CD8-positive, alpha-beta memory T cell (primary cell): ENCODE results near the gene CRISP1. TPM values are rescaled to one million over a fixed set of nuclear protein-coding genes. Genes with fewer than 3 reads are reported as not detected.

Source experiments
- CTCF ChIA-PET: fragments of 350-600 bp; sonication (Branson Sonifier 250); formaldehyde crosslinking; loops from one replicate; lab custom pipeline; 2021; ENCODE audit warnings: antibody characterized with exemption; lab: Charles Lee
- POLR2A ChIA-PET: fragments of 350-600 bp; sonication (Branson Sonifier 250); formaldehyde crosslinking; loops from one replicate; lab custom pipeline; 2021; ENCODE audit warnings: antibody characterized with exemption; lab: Charles Lee
- DNase-seq, 5 donors: peaks; one replicate each; pipeline versions ENCODE4 v3.0.0 to v3.0.0-alpha.2; 2020 to 2022; ENCODE audit warnings: mixed read lengths in 1 of 5
- H3K27ac ChIP-seq: one replicate; pipeline ENCODE4 v1.7.0; 2013; ENCODE audit warnings: low read depth, mild to moderate bottlenecking, low read length, moderate library complexity
- H3K27me3 ChIP-seq: 2 replicates; pipeline ENCODE4 v1.7.0; 2013; ENCODE audit warnings: low read length, mild to moderate bottlenecking; ENCODE audit not compliant: insufficient read depth, poor library complexity, severe bottlenecking
- H3K36me3 ChIP-seq: 2 replicates; pipeline ENCODE4 v1.7.0; 2013; ENCODE audit warnings: mild to moderate bottlenecking, low read length, moderate library complexity; ENCODE audit not compliant: insufficient read depth
- H3K4me1 ChIP-seq: 2 replicates; pipeline ENCODE4 v1.7.0; 2013; ENCODE audit warnings: mild to moderate bottlenecking, low read length, moderate library complexity; ENCODE audit not compliant: insufficient read depth
- H3K4me3 ChIP-seq: 2 replicates; pipeline ENCODE4 v1.7.0; 2013; ENCODE audit warnings: mild to moderate bottlenecking, low read length
- H3K9me3 ChIP-seq: 2 replicates; pipeline ENCODE4 v1.7.0; 2013; ENCODE audit warnings: mild to moderate bottlenecking, low read length
- H3K27ac Mint-ChIP-seq, 8 donors: one replicate each; pipeline ENCODE4 v1.8.0; 2020 to 2021; ENCODE audit warnings: mixed read lengths in 8 of 8, mild to moderate bottlenecking in 6 of 8, inconsistent platforms in 3 of 8, moderate library complexity in 3 of 8
- H3K27me3 Mint-ChIP-seq, 2 donors: one replicate each; pipeline ENCODE4 v1.8.0; 2020 to 2021; ENCODE audit warnings: mixed read lengths in 2 of 2, mild to moderate bottlenecking in 1 of 2, moderate library complexity in 1 of 2
- H3K36me3 Mint-ChIP-seq, 3 donors: one replicate each; pipeline ENCODE4 v1.8.0; 2020 to 2021; ENCODE audit warnings: mixed read lengths in 3 of 3, inconsistent platforms in 1 of 3, mild to moderate bottlenecking in 1 of 3
- H3K4me1 Mint-ChIP-seq, 3 donors: one replicate each; pipeline ENCODE4 v1.8.0; 2020 to 2021; ENCODE audit warnings: mixed read lengths in 3 of 3, inconsistent platforms in 1 of 3, mild to moderate bottlenecking in 1 of 3
- H3K4me3 Mint-ChIP-seq, 7 donors: one replicate each; pipeline ENCODE4 v1.8.0; 2020 to 2021; ENCODE audit warnings: mixed read lengths in 7 of 7, mild to moderate bottlenecking in 6 of 7, moderate library complexity in 4 of 7, inconsistent platforms in 2 of 7
- H3K9me3 Mint-ChIP-seq, 5 donors: one replicate each; pipeline ENCODE4 v1.8.0; 2020 to 2022; ENCODE audit warnings: mixed read lengths in 5 of 5, mild to moderate bottlenecking in 3 of 5, moderate library complexity in 2 of 5, inconsistent platforms in 1 of 5
- polyA plus RNA-seq: library from polyadenylated mRNA; unstranded; fragments of 300-500 nt; fragmentation: Illumina TruSeq; gene quantifications from one replicate; pipeline ENCODE4 v1.2.3, GENCODE V29; 2021
- total RNA-seq, 2 experiments: library from RNA; stranded (reverse); gene quantifications; one replicate each; pipeline ENCODE4 v1.2.3, GENCODE V29; 2021

The CRISP1 gene
- total RNA-seq (not detected), polyA plus RNA-seq (not detected)

- Mint-ChIP-seq H3K9me3 (peaks cover 0 to 14% (median 2%) of the 10 kb centered on the region in 5 donors), H3K4me1 (no peaks in the 10 kb centered on the region), H3K27me3 (no peaks in the 10 kb centered on the region), H3K27ac (peak within 1 kb of the TSS in 1 of 8 donors; percentile 8), H3K4me3 (no peak within 1 kb of the TSS), H3K36me3 (no peaks in the 10 kb centered on the region)
- no peak within 1 kb of the TSS for H3K27ac ChIP-seq
- H3K9me3 ChIP-seq = no peaks in the 10 kb centered on the region
- H3K36me3 ChIP-seq = no peaks in the 10 kb centered on the region
- H3K4me1 ChIP-seq = no peaks in the 10 kb centered on the region
- DNase-seq = no peak
- POLR2A ChIA-PET = no interaction called here
- H3K4me3 ChIP-seq = no peak within 1 kb of the TSS
- no peaks in the 10 kb centered on the region for H3K27me3 ChIP-seq
- CTCF ChIA-PET = no interaction called here
Observed at GRCh38 chr6:49866485-49866943, at the start of gene CRISP1. CRISP1 (minus strand) TSS chr6:49866535; CDS start chr6:49857400, 9,135 bp downstream.

GRCh38 chr6:49915035-49915434 is 48.7 kb upstream of the CRISP1 start:
- no peaks in the 10 kb centered on the region for H3K4me1 Mint-ChIP-seq
- H3K36me3 ChIP-seq = no peaks in the 10 kb centered on the region
- no peak overlapping the region for H3K4me3 ChIP-seq

GRCh38 chr6:49913636-49914375 is 47.5 kb upstream of the CRISP1 start:
- Histone ChIP-seq H3K36me3 (no peaks in the 10 kb centered on the region), H3K27me3 (no peaks in the 10 kb centered on the region), H3K27ac (no peak overlapping the region), H3K4me3 (no peak overlapping the region), H3K9me3 (no peaks in the 10 kb centered on the region), H3K4me1 (no peaks in the 10 kb centered on the region)
- ChIA-PET CTCF (no interaction called here), POLR2A (no interaction called here)
- H3K4me1 Mint-ChIP-seq = no peaks in the 10 kb centered on the region
- no peak overlapping the region for H3K27ac Mint-ChIP-seq
- peaks cover 2 to 18% (median 10%) of the 10 kb centered on the region in 5 donors for H3K9me3 Mint-ChIP-seq
- no peaks in the 10 kb centered on the region for H3K27me3 Mint-ChIP-seq
- H3K4me3 Mint-ChIP-seq = no peak overlapping the region
- H3K36me3 Mint-ChIP-seq = no peaks in the 10 kb centered on the region
- no peak for DNase-seq

More at GRCh38 chr6:49915035-49915434, 48.7 kb upstream of the CRISP1 start:
- CTCF ChIA-PET = no interaction called here
- Histone ChIP-seq H3K4me1 (no peaks in the 10 kb centered on the region), H3K27me3 (no peaks in the 10 kb centered on the region), H3K27ac (no peak overlapping the region), H3K9me3 (no peaks in the 10 kb centered on the region)
- POLR2A ChIA-PET = no interaction called here
- H3K27ac Mint-ChIP-seq = no peak overlapping the region
- no peak for DNase-seq
- no peaks in the 10 kb centered on the region for H3K36me3 Mint-ChIP-seq
- H3K9me3 Mint-ChIP-seq = peaks cover 2 to 18% (median 10%) of the 10 kb centered on the region in 5 donors
- H3K4me3 Mint-ChIP-seq = no peak overlapping the region
- no peaks in the 10 kb centered on the region for H3K27me3 Mint-ChIP-seq

- Mint-ChIP-seq H3K4me3 (no peak overlapping the region), H3K4me1 (no peaks in the 10 kb centered on the region), H3K9me3 (peaks cover 0 to 14% (median 10%) of the 10 kb centered on the region in 5 donors), H3K27me3 (no peaks in the 10 kb centered on the region), H3K27ac (no peak overlapping the region), H3K36me3 (no peaks in the 10 kb centered on the region)
- Histone ChIP-seq H3K4me3 (no peak overlapping the region), H3K36me3 (no peaks in the 10 kb centered on the region), H3K27me3 (no peaks in the 10 kb centered on the region), H3K27ac (no peak overlapping the region), H3K9me3 (no peaks in the 10 kb centered on the region), H3K4me1 (no peaks in the 10 kb centered on the region)
- POLR2A ChIA-PET = no interaction called here
- CTCF ChIA-PET = no interaction called here
- DNase-seq = no peak
Observed at GRCh38 chr6:49912196-49912595, 45.9 kb upstream of the CRISP1 start.

GRCh38 chr6:49911252-49911651 is 44.9 kb upstream of the CRISP1 start:
- Mint-ChIP-seq H3K4me3 (no peak overlapping the region), H3K9me3 (peaks cover 0 to 8% (median 5%) of the 10 kb centered on the region in 5 donors), H3K27ac (no peak overlapping the region), H3K27me3 (no peaks in the 10 kb centered on the region), H3K4me1 (no peaks in the 10 kb centered on the region), H3K36me3 (no peaks in the 10 kb centered on the region)
- CTCF ChIA-PET = no interaction called here
- Histone ChIP-seq H3K27ac (no peak overlapping the region), H3K27me3 (no peaks in the 10 kb centered on the region), H3K9me3 (no peaks in the 10 kb centered on the region), H3K4me3 (no peak overlapping the region), H3K4me1 (no peaks in the 10 kb centered on the region), H3K36me3 (no peaks in the 10 kb centered on the region)
- POLR2A ChIA-PET = no interaction called here
- no peak for DNase-seq

GRCh38 chr6:49909563-49909962 is 43.2 kb upstream of the CRISP1 start:
- H3K9me3 Mint-ChIP-seq = peaks cover 0 to 8% (median 7%) of the 10 kb centered on the region in 5 donors
- POLR2A ChIA-PET = no interaction called here
- Histone ChIP-seq H3K36me3 (no peaks in the 10 kb centered on the region), H3K27ac (no peak overlapping the region), H3K4me3 (no peak overlapping the region), H3K27me3 (no peaks in the 10 kb centered on the region), H3K4me1 (no peaks in the 10 kb centered on the region), H3K9me3 (no peaks in the 10 kb centered on the region)
- no peaks in the 10 kb centered on the region for H3K27me3 Mint-ChIP-seq
- H3K4me1 Mint-ChIP-seq = no peaks in the 10 kb centered on the region
- no peak overlapping the region for H3K4me3 Mint-ChIP-seq
- no peak for DNase-seq
- H3K27ac Mint-ChIP-seq = no peak overlapping the region
- CTCF ChIA-PET = no interaction called here
- no peaks in the 10 kb centered on the region for H3K36me3 Mint-ChIP-seq

- no peak overlapping the region for H3K27ac ChIP-seq
- no peaks in the 10 kb centered on the region for H3K4me1 Mint-ChIP-seq
- H3K4me3 ChIP-seq = no peak overlapping the region
- no peaks in the 10 kb centered on the region for H3K4me1 ChIP-seq
- H3K36me3 Mint-ChIP-seq = no peaks in the 10 kb centered on the region
- no peak overlapping the region for H3K4me3 Mint-ChIP-seq
- no peak overlapping the region for H3K27ac Mint-ChIP-seq
- no peaks in the 10 kb centered on the region for H3K9me3 ChIP-seq
- H3K36me3 ChIP-seq = no peaks in the 10 kb centered on the region
- H3K27me3 ChIP-seq = no peaks in the 10 kb centered on the region
- no peak for DNase-seq
- H3K27me3 Mint-ChIP-seq = no peaks in the 10 kb centered on the region
- H3K9me3 Mint-ChIP-seq = peaks cover 0 to 8% (median 4%) of the 10 kb centered on the region in 5 donors
- CTCF ChIA-PET = no interaction called here
- POLR2A ChIA-PET = no interaction called here
Observed at GRCh38 chr6:49906526-49906925, 40.2 kb upstream of the CRISP1 start.

- CTCF ChIA-PET = no interaction called here
- H3K4me3 ChIP-seq = no peak overlapping the region
- H3K27ac ChIP-seq = no peak overlapping the region
- H3K4me1 Mint-ChIP-seq = no peaks in the 10 kb centered on the region
- H3K9me3 ChIP-seq = no peaks in the 10 kb centered on the region
- H3K27ac Mint-ChIP-seq = no peak overlapping the region
- H3K27me3 ChIP-seq = no peaks in the 10 kb centered on the region
- H3K9me3 Mint-ChIP-seq = peaks cover 0 to 8% (median 4%) of the 10 kb centered on the region in 5 donors
- DNase-seq = no peak
- H3K36me3 Mint-ChIP-seq = no peaks in the 10 kb centered on the region
- H3K4me3 Mint-ChIP-seq = no peak overlapping the region
- no peaks in the 10 kb centered on the region for H3K36me3 ChIP-seq
- POLR2A ChIA-PET = no interaction called here
- no peaks in the 10 kb centered on the region for H3K27me3 Mint-ChIP-seq
- no peaks in the 10 kb centered on the region for H3K4me1 ChIP-seq
Observed at GRCh38 chr6:49905296-49905695, 39.0 kb upstream of the CRISP1 start.
